Peyer's patch (tissue), 4 donors: ENCODE results near the gene C8B.

ENCODE experiments used
- CTCF ChIP-seq, 6 experiments: fragments of 450-650 bp in 4 of 6; fragments of 200-600 bp in 2 of 6; sonication (generic) in 1 of 6; IDR thresholded peaks; one replicate each; pipeline ENCODE4 v1.5.1; 2017 to 2019; ENCODE audit warnings: antibody characterized with exemption in 6 of 6, mild to moderate bottlenecking in 3 of 6, moderate library complexity in 1 of 6
- POLR2A ChIP-seq, 2 donors: fragments of 450-650 bp; IDR thresholded peaks; one replicate each; pipeline ENCODE4 v1.5.1; 2017; ENCODE audit warnings: antibody characterized with exemption in 2 of 2, mild to moderate bottlenecking in 2 of 2, moderate library complexity in 2 of 2

DNA sequence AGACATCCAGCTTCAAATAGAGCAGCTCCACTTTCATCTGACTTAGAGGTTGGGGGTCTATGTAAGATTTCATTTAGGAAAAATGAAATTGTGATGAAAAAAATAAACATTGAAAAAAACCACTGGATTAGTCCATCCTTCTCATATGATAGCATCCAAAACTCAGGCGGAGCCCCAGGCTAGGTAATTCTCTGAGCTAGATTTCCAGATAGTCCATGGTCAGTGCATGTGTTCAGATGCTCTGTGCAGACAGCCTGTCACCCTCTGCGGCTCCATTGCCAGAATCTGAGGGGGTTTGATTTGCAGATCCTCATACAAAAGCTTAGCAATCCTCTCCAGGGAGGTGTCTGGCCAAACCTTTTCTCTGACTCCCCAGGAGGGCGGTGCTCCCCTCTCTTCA lies 49.2 kb downstream of the C8B start:
- TF ChIP-seq CTCF (IDR thresholded peaks at IDR 0.05) (no peak), POLR2A (IDR thresholded peaks at IDR 0.05) (no peak)
